Endodermal cell (in vitro differentiated cells): ENCODE results near the gene MZT2A. TPM values are rescaled to one million over a fixed set of nuclear protein-coding genes. Genes with fewer than 3 reads are reported as not detected.
"Not testable (repeated sequence)": the region's sequence is repeated elsewhere in the genome, so short reads cannot be mapped to it uniquely, and the experiment has no call there.

ENCODE experiments used
- DNase-seq: peaks from one replicate; pipeline ENCODE4 v3.0.0-alpha.2; 2017
- H3K27ac ChIP-seq: 2 replicates; pipeline ENCODE4 v1.5.1; 2013; ENCODE audit warnings: mild to moderate bottlenecking, low read depth, low read length, moderate library complexity
- H3K27me3 ChIP-seq: 2 replicates; pipeline ENCODE4 v1.6.1; 2013; ENCODE audit warnings: mild to moderate bottlenecking, low read length, moderate library complexity; ENCODE audit not compliant: insufficient read depth, control insufficient read depth, poor library complexity, severe bottlenecking
- H3K36me3 ChIP-seq: 2 replicates; pipeline ENCODE4 v1.7.0; 2013; ENCODE audit warnings: mild to moderate bottlenecking, low read length, moderate library complexity; ENCODE audit not compliant: control insufficient read depth, insufficient read depth
- H3K4me1 ChIP-seq: one replicate; pipeline ENCODE4 v1.7.0; 2013; ENCODE audit warnings: low read length; ENCODE audit not compliant: control insufficient read depth, insufficient read depth
- H3K4me3 ChIP-seq: 2 replicates; pipeline ENCODE4 v1.5.1; 2013; ENCODE audit warnings: mild to moderate bottlenecking, low read length, moderate library complexity
- H3K9ac ChIP-seq: 2 replicates; pipeline ENCODE4 v1.6.1; 2013; ENCODE audit warnings: mild to moderate bottlenecking, low read length, moderate library complexity; ENCODE audit not compliant: poor library complexity, severe bottlenecking; ENCODE audit errors: extremely low read depth
- H3K9me3 ChIP-seq: 2 replicates; pipeline ENCODE4 v1.6.1; 2013; ENCODE audit warnings: mild to moderate bottlenecking, low read length, moderate library complexity; ENCODE audit not compliant: control insufficient read depth
- H3K27ac Mint-ChIP-seq: 2 replicates; pipeline ENCODE4 v1.8.0; 2020; ENCODE audit warnings: mixed read lengths
- H3K27me3 Mint-ChIP-seq: 2 replicates; pipeline ENCODE4 v1.8.0; 2021; ENCODE audit warnings: mild to moderate bottlenecking, mixed read lengths; ENCODE audit not compliant: insufficient read depth
- H3K36me3 Mint-ChIP-seq: 2 replicates; pipeline ENCODE4 v1.8.0; 2020; ENCODE audit warnings: low read depth, mixed read lengths
- H3K4me1 Mint-ChIP-seq: 2 replicates; pipeline ENCODE4 v1.8.0; 2020; ENCODE audit warnings: mixed read lengths
- H3K4me3 Mint-ChIP-seq: 2 replicates; pipeline ENCODE4 v1.8.0; 2020; ENCODE audit warnings: mild to moderate bottlenecking, moderate library complexity, mixed read lengths
- H3K9me3 Mint-ChIP-seq: 2 replicates; pipeline ENCODE4 v1.8.0; 2020; ENCODE audit warnings: mild to moderate bottlenecking, mixed read lengths
- WGBS, 2 experiments: methylation state at CpG; one replicate each; pipeline versions ENCODE4 v1.1.5 to v1.1.7; 2013; ENCODE audit warnings: missing lambda C conversion rate in 2 of 2, mixed read lengths in 1 of 2; ENCODE audit not compliant: insufficient coverage in 1 of 2, insufficient read length in 1 of 2; 5-methylcytosine and 5-hydroxymethylcytosine counted together
- total RNA-seq, 2 donors: library from RNA; stranded (reverse); fragmentation: NEBNext Ultra II Directional in 1 of 2; extraction: Animal tissue kit (Norgen Biotek cat#: 25700) in 1 of 2; gene quantifications; 2 replicates in 1 of 2; 3 replicates in 1 of 2; pipeline ENCODE4 v1.2.1, GENCODE V29; 2021
- TF ChIP-seq, protein P1 (sequence below): fragments of 200-600 bp; sonication (generic); conservative IDR thresholded peaks from 2 replicates; pipeline ENCODE4 v1.5.0; 2021; ENCODE audit warnings: antibody characterized with exemption, mild to moderate bottlenecking

Gene MZT2A
- total RNA-seq, 2 donors from 2014 or later = 133 to 144 TPM

- not testable (repeated sequence) for H3K4me3 Mint-ChIP-seq, H3K9me3 Mint-ChIP-seq, H3K36me3 Mint-ChIP-seq, H3K4me3 ChIP-seq, H3K27ac Mint-ChIP-seq, H3K4me1 ChIP-seq, H3K36me3 ChIP-seq, H3K4me1 Mint-ChIP-seq, H3K9me3 ChIP-seq, H3K27ac ChIP-seq, H3K27me3 ChIP-seq, H3K9ac ChIP-seq
- peaks cover 15% of the 10 kb centered on the region for H3K27me3 Mint-ChIP-seq
- TF ChIP-seq, protein P1, sequence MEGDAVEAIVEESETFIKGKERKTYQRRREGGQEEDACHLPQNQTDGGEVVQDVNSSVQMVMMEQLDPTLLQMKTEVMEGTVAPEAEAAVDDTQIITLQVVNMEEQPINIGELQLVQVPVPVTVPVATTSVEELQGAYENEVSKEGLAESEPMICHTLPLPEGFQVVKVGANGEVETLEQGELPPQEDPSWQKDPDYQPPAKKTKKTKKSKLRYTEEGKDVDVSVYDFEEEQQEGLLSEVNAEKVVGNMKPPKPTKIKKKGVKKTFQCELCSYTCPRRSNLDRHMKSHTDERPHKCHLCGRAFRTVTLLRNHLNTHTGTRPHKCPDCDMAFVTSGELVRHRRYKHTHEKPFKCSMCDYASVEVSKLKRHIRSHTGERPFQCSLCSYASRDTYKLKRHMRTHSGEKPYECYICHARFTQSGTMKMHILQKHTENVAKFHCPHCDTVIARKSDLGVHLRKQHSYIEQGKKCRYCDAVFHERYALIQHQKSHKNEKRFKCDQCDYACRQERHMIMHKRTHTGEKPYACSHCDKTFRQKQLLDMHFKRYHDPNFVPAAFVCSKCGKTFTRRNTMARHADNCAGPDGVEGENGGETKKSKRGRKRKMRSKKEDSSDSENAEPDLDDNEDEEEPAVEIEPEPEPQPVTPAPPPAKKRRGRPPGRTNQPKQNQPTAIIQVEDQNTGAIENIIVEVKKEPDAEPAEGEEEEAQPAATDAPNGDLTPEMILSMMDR = peak; percentile 46
- DNase-seq = peak; percentile 59
- WGBS, 2 experiments = 80 to 83% methylated on average over 1 to 17 of the region's 22 CpGs
These were observed 38.6 kb upstream of the MZT2A start for GRCh38 chr2:131530626-131531344.

DNA sequence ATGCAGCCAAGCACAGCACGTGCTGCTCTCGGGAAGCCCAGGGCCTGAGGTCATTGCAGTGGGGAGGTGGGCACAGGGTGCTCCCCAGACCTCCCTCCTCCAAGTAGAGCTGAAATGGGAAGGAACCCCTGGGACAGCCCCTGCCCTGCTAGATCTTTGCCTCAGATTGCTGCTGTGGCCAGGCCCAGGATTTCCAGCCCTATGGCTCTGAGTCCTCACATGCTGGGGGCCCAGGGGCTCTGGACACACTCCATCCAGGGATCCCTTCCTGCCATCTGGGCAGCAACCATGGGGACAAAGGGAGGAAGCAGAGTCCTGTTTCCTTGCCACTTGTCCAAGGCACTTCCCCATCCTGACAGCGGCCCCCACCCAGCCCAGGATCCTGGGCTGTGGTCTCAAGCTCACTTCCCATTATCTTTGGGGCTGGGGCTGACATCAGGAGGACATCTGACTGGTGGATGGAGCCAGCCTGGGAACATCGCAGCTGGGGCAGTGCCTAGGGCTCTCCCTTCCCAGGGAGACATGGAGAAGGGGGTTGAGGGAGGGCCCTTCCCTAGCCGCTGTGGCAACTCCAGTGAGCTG, 37.8 kb upstream of the MZT2A start:
- H3K36me3 Mint-ChIP-seq, H3K27ac Mint-ChIP-seq, H3K27ac ChIP-seq, H3K9me3 ChIP-seq, H3K36me3 ChIP-seq, H3K9ac ChIP-seq, H3K4me1 ChIP-seq, H3K9me3 Mint-ChIP-seq, H3K4me3 ChIP-seq, H3K27me3 ChIP-seq, H3K4me1 Mint-ChIP-seq, H3K4me3 Mint-ChIP-seq: not testable (repeated sequence)
- DNase-seq = peak; percentile 41
- peaks cover 15% of the 10 kb centered on the region for H3K27me3 Mint-ChIP-seq
- 97% methylated on average over 4 of the region's 5 CpGs; no CpG with 5 or more reads in 1 of the 2 experiments for WGBS, 2 experiments

DNA sequence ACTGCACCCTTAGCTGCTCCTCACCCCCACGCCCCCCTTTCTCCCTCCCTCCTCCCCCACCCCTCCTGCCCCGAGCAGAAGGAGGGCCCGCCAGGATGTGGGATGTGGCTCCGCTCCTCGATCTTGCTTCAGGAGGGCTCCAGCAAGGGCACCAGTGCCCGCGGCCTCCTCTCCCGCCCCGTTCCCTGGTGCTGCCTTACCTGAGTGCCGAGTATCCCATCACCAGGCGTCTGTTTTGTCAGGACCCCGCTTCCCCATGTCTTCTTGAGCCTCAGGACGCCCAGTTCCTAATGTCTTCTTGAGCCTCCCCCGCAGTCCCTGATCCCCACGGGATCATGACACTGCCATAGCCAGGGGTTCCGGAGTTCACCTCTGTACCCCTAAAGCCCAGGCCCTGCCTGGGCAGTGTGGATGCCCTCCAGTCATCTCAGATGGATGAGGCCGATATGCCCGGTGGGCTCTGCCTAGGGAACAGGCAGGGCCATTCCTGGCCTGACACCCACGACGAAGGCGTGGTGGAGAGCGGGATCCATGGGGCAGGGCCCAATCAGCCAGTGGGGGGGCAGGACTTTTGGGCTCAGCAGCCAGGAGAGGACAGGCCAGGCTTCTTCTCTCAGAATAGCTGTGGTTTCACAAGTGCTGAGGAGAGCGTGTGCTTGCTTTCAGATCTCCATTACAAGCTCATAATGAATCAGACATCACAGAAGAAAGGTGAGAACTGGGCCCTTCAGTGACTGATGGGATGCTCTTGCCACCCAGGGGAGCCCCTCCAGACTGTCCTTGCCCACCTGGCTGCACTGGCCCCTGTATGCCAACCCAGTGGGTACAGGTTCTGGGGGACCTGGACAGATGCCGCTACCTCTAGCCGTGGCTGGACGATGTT, 37.0 kb upstream of the MZT2A start:
- Mint-ChIP-seq H3K4me3 (peak overlapping the region; percentile 69), H3K27me3 (peaks cover 15% of the 10 kb centered on the region)
- H3K9ac ChIP-seq, H3K36me3 ChIP-seq, H3K36me3 Mint-ChIP-seq, H3K4me1 Mint-ChIP-seq, H3K27me3 ChIP-seq, H3K9me3 Mint-ChIP-seq, H3K9me3 ChIP-seq, H3K27ac ChIP-seq, H3K4me3 ChIP-seq, H3K27ac Mint-ChIP-seq, H3K4me1 ChIP-seq: not testable (repeated sequence)
- WGBS, 2 experiments = 80 to 86% methylated on average over 15 to 25 of the region's 26 CpGs
- peak; percentile 56 for DNase-seq

GRCh38 chr2:131527131-131528001, 35.2 kb upstream of the MZT2A start, which contains the start of gene CCDC74A:
Gene CCDC74A (plus strand): TSS chr2:131527888. CDS start chr2:131527971, 83 bp downstream.
- H3K27ac ChIP-seq, H3K4me1 ChIP-seq, H3K9me3 Mint-ChIP-seq, H3K9me3 ChIP-seq, H3K4me1 Mint-ChIP-seq, H3K36me3 Mint-ChIP-seq, H3K27me3 ChIP-seq, H3K36me3 ChIP-seq: not testable (repeated sequence)
- Mint-ChIP-seq H3K4me3 (peak within 1 kb of the TSS; percentile 69), H3K27ac (peak within 1 kb of the TSS; percentile 39), H3K27me3 (peaks cover 15% of the 10 kb centered on the region)
- DNase-seq = peak; percentile 86
- H3K4me3 ChIP-seq = peak within 1 kb of the TSS; percentile 69
- 42 to 52% methylated on average over 23 to 34 of the region's 47 CpGs for WGBS, 2 experiments
- H3K9ac ChIP-seq = peak within 1 kb of the TSS; percentile 15

DNA sequence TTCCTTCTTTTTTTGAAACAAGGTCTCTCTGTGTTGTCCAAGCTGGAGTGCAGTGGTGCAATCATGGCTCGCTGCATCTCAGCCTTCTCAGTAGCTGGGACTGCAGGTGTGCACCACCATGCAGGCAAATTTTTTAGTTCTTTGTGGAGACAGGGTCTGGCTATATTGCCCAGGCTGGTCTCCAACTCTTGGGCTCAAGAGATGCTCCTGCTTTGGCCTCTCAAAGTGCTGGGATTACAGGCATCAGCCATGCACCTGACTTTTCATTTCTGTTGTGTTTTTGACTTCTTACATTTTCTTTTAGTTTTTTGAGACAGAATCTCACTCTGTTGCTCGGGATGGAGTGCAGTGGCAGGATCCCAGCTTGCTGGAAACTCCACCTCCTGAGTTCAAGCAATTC, 33.1 kb upstream of the MZT2A start:
- not testable (repeated sequence) for H3K9me3 ChIP-seq, H3K4me1 ChIP-seq, H3K36me3 Mint-ChIP-seq, H3K9ac ChIP-seq, H3K4me3 ChIP-seq, H3K27ac Mint-ChIP-seq, H3K4me1 Mint-ChIP-seq, H3K9me3 Mint-ChIP-seq, H3K4me3 Mint-ChIP-seq, H3K27ac ChIP-seq, H3K27me3 ChIP-seq, H3K36me3 ChIP-seq
- H3K27me3 Mint-ChIP-seq = peaks cover 15% of the 10 kb centered on the region
- WGBS, 2 experiments = 85 to 89% methylated on average over 2 of the region's 2 CpGs
- DNase-seq = peak; percentile 16
